ENCODE measurements around the gene MBD3L4.
"Not testable (repeated sequence)": the region's sequence is repeated elsewhere in the genome, so short reads cannot be mapped to it uniquely, and the experiment has no call there.

GRCh38 chr19:7041563-7041962 lies 1.6 kb upstream of the MBD3L4 start:
- not testable (repeated sequence) for TF ChIP-seq CTCF (IDR thresholded peaks at IDR 0.05; ENCODE audit: borderline replicate concordance, extremely low read depth, low read length, poor library complexity, severe bottlenecking); EZH2 (IDR thresholded peaks at IDR 0.05; ENCODE audit: borderline replicate concordance, low read depth, low read length, severe bottlenecking)

Data from DND-41 (cell line).